Psoas muscle (tissue), 8 donors: ENCODE data around the gene FHOD1. TPM values are rescaled to one million over a fixed set of nuclear protein-coding genes. Genes with fewer than 3 reads are reported as not detected.

ENCODE experiments used
- ATAC-seq, 4 donors: fragments of 200-7000 bp; cut with Tn5 transposase; one replicate each; pipeline ENCODE4 v1.9.1; 2020; ENCODE audit warnings: moderate library complexity in 3 of 4, mild to moderate bottlenecking in 2 of 4
- DNase-seq, 2 donors: peaks; one replicate each; pipeline ENCODE4 v3.0.0-alpha.2; 2020
- H3K27ac ChIP-seq: fragments of 200-600 bp; one replicate; pipeline ENCODE4 v1.8.0; 2022
- H3K27me3 ChIP-seq, 3 donors: fragments of 200-600 bp in 1 of 3; one replicate each; pipeline versions ENCODE4 v1.6.1 to v1.8.0; 2013 to 2022; ENCODE audit warnings: low read length in 2 of 3, mild to moderate bottlenecking in 2 of 3, moderate library complexity in 1 of 3; ENCODE audit not compliant: insufficient read depth in 3 of 3
- H3K36me3 ChIP-seq, 2 donors: fragments of 200-600 bp in 1 of 2; one replicate each; pipeline versions ENCODE4 v1.6.1 to v1.8.0; 2013 to 2022; ENCODE audit warnings: low read depth in 1 of 2, mild to moderate bottlenecking in 1 of 2, moderate library complexity in 1 of 2; ENCODE audit not compliant: insufficient read depth in 1 of 2
- H3K4me1 ChIP-seq: fragments of 200-600 bp; one replicate; pipeline ENCODE4 v1.8.0; 2022
- H3K4me3 ChIP-seq: fragments of 200-600 bp; one replicate; pipeline ENCODE4 v1.8.0; 2022; ENCODE audit warnings: mild to moderate bottlenecking
- H3K9me3 ChIP-seq: fragments of 200-600 bp; one replicate; pipeline ENCODE4 v1.8.0; 2022
- CTCF ChIP-seq: fragments of 200-600 bp; IDR thresholded peaks from one replicate; pipeline ENCODE4 v1.8.0; 2022; ENCODE audit warnings: antibody characterized with exemption
- whole genome bisulfite sequencing, 3 donors: extraction: QIAGEN DNeasy Blood & Tissue Kit; methylation state at CpG; one replicate each; pipeline versions ENCODE4 v1.1.6 to v1.1.7; 2013; 5-methylcytosine and 5-hydroxymethylcytosine counted together
- intact Hi-C, 2 donors: fragments of 100-400 bp; cut with DNase I; formaldehyde crosslinking; loops; one replicate each; pipeline versions ENCODE4 v1.11.0 to v1.14.2; 2022
- polyA plus RNA-seq, 3 donors: library from polyadenylated mRNA; stranded (reverse); fragments of 200-250 nt; gene quantifications; one replicate each; pipeline ENCODE4 v1.2.3, GENCODE V29; 2013
- total RNA-seq, 4 donors: library from RNA; stranded (reverse); fragmentation: NEBNext Ultra II Directional in 2 of 4; extraction: Animal tissue kit (Norgen Biotek cat#: 25700) in 2 of 4; gene quantifications; one replicate each; pipeline versions ENCODE4 v1.2.1 to v1.2.4, GENCODE V29; 2021 to 2023
- donor health status: healthy with polysubstance abuse.
- donor health status: DM: no; HTN: no; CAD: no; lungs with moderate emphysema.
- donor health status: Bipolar disorder and iron deficiency.
- donor health status: healthy.
- donor health status: DM: yes; HTN: yes; CAD: no.
- donor health status: DM: no; HTN: no; CAD: no.
- donor health status: DM: no; HTN: no; CAD: no.
- donor health status: DM: yes; HTN: yes; CAD: no.

Gene FHOD1
- total and polyA plus RNA-seq, 7 donors, result 16.9 to 154 (median 61.5) TPM

GRCh38 chr16:67209565-67209964 is 37.7 kb downstream of the FHOD1 start:
- DNase-seq (no peak), ATAC-seq (no peak)
- WGBS, 3 donors, result 62 to 80% (median 79%) methylated on average over 6 to 8 of the region's 8 CpGs
- H3K9me3 ChIP-seq, result no peaks in the 10 kb centered on the region
- no peak overlapping the region for H3K27ac ChIP-seq
- intact Hi-C loops, result no loop called here
- no peak overlapping the region for H3K4me3 ChIP-seq
- peaks cover 39% of the 10 kb centered on the region for H3K4me1 ChIP-seq
- H3K27me3 ChIP-seq, result no peaks in the 10 kb centered on the region
- peaks cover 0 to under 1% of the 10 kb centered on the region in 2 donors for H3K36me3 ChIP-seq
- no peak for TF ChIP-seq CTCF

GRCh38 chr16:67208154-67208896 is 39.0 kb downstream of the FHOD1 start:
- no peak for TF ChIP-seq CTCF
- peak; percentile 2 to 12 (median 8) for ATAC-seq
- H3K9me3 ChIP-seq, result no peaks in the 10 kb centered on the region
- 79 to 89% (median 88%) methylated on average over 11 of the region's 11 CpGs for WGBS, 3 donors
- DNase-seq, result no peak
- no peaks in the 10 kb centered on the region for H3K27me3 ChIP-seq
- intact Hi-C loops, result no loop called here
- peaks cover 0 to 12% of the 10 kb centered on the region in 2 donors for H3K36me3 ChIP-seq
- peaks cover 27% of the 10 kb centered on the region for H3K4me1 ChIP-seq
- no peak overlapping the region for H3K4me3 ChIP-seq
- H3K27ac ChIP-seq, result peak overlapping the region; percentile 68

- Histone ChIP-seq H3K27me3 (no peaks in the 10 kb centered on the region), H3K9me3 (no peaks in the 10 kb centered on the region), H3K27ac (peak overlapping the region; percentile 68), H3K4me1 (peaks cover 26% of the 10 kb centered on the region), H3K4me3 (no peak overlapping the region), H3K36me3 (peaks cover 5 to 20% of the 10 kb centered on the region in 2 donors)
- intact Hi-C loops, result no loop called here
- WGBS, 3 donors, result 35 to 55% (median 37%) methylated on average over 20 to 21 of the region's 21 CpGs
- no peak for TF ChIP-seq CTCF
- ATAC-seq, result peak; percentile 85 to 88 (median 86)
- DNase-seq, result peak; percentile 66 to 84
These were observed 39.8 kb downstream of the FHOD1 start for GRCh38 chr16:67207249-67208091.

GRCh38 chr16:67206838-67207248 is 40.4 kb downstream of the FHOD1 start:
- DNase-seq (no peak), ATAC-seq (no peak)
- H3K4me3 ChIP-seq, result no peak overlapping the region
- peaks cover 5 to 24% of the 10 kb centered on the region in 2 donors for H3K36me3 ChIP-seq
- no peaks in the 10 kb centered on the region for H3K27me3 ChIP-seq
- peaks cover 26% of the 10 kb centered on the region for H3K4me1 ChIP-seq
- no peak for TF ChIP-seq CTCF
- no peaks in the 10 kb centered on the region for H3K9me3 ChIP-seq
- intact Hi-C loops, result no loop called here
- peak overlapping the region; percentile 68 for H3K27ac ChIP-seq
- WGBS, 3 donors, result 92 to 97% (median 93%) methylated on average over 3 of the region's 3 CpGs
